Right cardiac atrium (tissue), 5 donors: ENCODE measurements around the gene OPN4. TPM values are rescaled to one million over a fixed set of nuclear protein-coding genes. Genes with fewer than 3 reads are reported as not detected.

Experiments used
- ATAC-seq, 2 donors: fragments of 200-7000 bp; cut with Tn5 transposase; one replicate each; pipeline versions ENCODE4 v1.8.0 to v1.9.1; 2020; ENCODE audit warnings: moderate library complexity in 2 of 2, mild to moderate bottlenecking in 1 of 2
- DNase-seq, 3 donors: peaks; one replicate each; pipeline ENCODE4 v3.0.0-alpha.2; 2020
- H3K27ac ChIP-seq: one replicate; pipeline ENCODE4 v1.5.1; 2013; ENCODE audit warnings: mild to moderate bottlenecking, low read length, control low read depth, moderate library complexity
- H3K27me3 ChIP-seq: one replicate; pipeline ENCODE4 v1.6.1; 2013; ENCODE audit not compliant: control insufficient read depth, insufficient read depth
- H3K4me1 ChIP-seq: one replicate; pipeline ENCODE4 v1.6.1; 2013; ENCODE audit warnings: low read length; ENCODE audit not compliant: control insufficient read depth, insufficient read depth
- H3K4me3 ChIP-seq: one replicate; pipeline ENCODE4 v1.5.1; 2013; ENCODE audit warnings: low read length, control low read depth
- H3K9me3 ChIP-seq: one replicate; pipeline ENCODE4 v1.6.1; 2013; ENCODE audit warnings: low read length; ENCODE audit not compliant: control insufficient read depth
- WGBS: extraction: QIAGEN DNeasy Blood & Tissue Kit; methylation state at CpG from one replicate; pipeline ENCODE4 v1.1.7; 2013; 5-methylcytosine and 5-hydroxymethylcytosine counted together
- intact Hi-C, 4 donors: fragments of 100-400 bp; cut with DNase I; formaldehyde crosslinking; loops; one replicate each; pipeline versions ENCODE4 v1.11.0 to v1.14.0; 2022 to 2023
- polyA plus RNA-seq: library from polyadenylated mRNA; stranded (reverse); fragments of 200-250 nt; gene quantifications from one replicate; pipeline ENCODE4 v1.2.3, GENCODE V29; 2013
- total RNA-seq, 4 donors: library from RNA; stranded (reverse); fragmentation: NEBNext Ultra II Directional; extraction: Animal tissue kit (Norgen Biotek cat#: 25700); gene quantifications; one replicate each; pipeline ENCODE4 v1.2.1, GENCODE V29; 2021
- donor health status: healthy with polysubstance abuse.
- donor health status: DM: no; HTN: yes; CAD: no.
- donor health status: DM: no; HTN: no; CAD: no.
- donor health status: DM: no; HTN: yes; CAD: no; lungs with severe emphysema.
- donor health status: DM: yes; HTN: yes; CAD: no.

The OPN4 gene
- total and polyA plus RNA-seq, 5 donors = 0.32 to 1.2 (median 0.93) TPM

DNA sequence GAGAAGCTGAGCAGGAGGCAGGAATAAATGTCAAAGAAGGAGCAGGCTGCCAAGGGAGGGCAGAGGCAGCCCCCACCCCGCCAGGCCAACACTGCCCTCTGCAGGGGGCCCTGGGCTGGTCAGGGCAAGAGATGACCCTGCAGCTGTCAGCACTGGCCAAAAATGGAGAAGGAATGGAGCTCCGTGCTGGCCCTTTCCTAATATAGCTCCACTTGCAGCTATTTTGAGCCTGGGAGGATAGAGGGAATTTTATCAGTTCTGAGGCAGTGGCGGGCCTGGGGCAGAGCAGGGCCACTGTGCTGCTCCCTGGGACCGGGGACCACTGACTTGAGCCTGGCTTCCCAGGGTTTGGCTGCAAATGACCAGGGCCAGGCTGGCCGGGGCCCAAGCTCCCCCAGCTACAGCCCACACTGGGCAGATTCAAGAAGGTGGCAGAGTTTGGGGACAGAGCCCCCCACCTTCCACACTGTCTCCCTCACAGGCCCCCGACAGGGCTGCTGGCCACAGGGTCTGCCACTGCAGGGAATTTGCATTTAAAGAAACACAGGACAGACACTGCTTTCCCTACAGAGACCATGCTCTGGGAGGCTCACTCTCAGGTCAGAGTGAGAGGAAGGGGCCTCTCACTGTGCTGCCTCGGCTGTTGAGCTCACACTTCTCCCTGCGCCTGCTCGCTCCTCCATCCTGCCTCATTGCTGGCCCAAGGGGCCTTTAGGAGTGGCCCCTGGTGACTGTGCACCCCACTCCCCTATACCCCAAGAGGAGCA lies 30.2 kb downstream of the OPN4 start:
- Histone ChIP-seq H3K4me3 (no peak overlapping the region), H3K27me3 (no peaks in the 10 kb centered on the region), H3K27ac (peak overlapping the region; percentile 77), H3K9me3 (no peaks in the 10 kb centered on the region), H3K4me1 (no peaks in the 10 kb centered on the region)
- peak; percentile 69 to 91 (median 82) for DNase-seq
- WGBS = 26% methylated on average over 9 of the region's 9 CpGs
- intact Hi-C loops = no loop called here
- peak; percentile 43 to 44 for ATAC-seq

DNA sequence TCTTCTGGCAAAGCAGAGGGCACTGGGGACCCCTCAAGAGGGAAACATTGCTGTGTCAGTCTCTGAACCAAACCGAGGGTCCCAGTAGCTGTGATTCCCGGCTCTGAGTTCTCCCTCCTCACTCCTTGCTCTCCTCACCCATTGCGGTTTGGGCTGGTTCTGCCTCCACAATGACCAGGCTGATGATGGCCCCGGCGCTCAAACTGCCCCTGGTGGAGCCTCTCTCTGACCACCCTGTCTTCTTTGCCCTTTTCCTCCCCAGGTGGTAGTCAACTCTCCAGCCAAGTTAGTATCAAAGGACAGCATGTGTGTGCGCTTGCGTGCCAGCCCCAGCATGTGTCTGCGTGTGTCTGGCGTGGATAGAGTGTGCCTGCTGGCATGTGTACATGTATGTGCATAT lies 31.1 kb downstream of the OPN4 start:
- intact Hi-C loops = no loop called here
- Histone ChIP-seq H3K27me3 (no peaks in the 10 kb centered on the region), H3K9me3 (no peaks in the 10 kb centered on the region), H3K4me1 (no peaks in the 10 kb centered on the region), H3K27ac (peak overlapping the region; percentile 77), H3K4me3 (no peak overlapping the region)
- peak in 1 of 3 donors; percentile 44 for DNase-seq
- no peak for ATAC-seq
- WGBS = 71% methylated on average over 9 of the region's 9 CpGs

DNA sequence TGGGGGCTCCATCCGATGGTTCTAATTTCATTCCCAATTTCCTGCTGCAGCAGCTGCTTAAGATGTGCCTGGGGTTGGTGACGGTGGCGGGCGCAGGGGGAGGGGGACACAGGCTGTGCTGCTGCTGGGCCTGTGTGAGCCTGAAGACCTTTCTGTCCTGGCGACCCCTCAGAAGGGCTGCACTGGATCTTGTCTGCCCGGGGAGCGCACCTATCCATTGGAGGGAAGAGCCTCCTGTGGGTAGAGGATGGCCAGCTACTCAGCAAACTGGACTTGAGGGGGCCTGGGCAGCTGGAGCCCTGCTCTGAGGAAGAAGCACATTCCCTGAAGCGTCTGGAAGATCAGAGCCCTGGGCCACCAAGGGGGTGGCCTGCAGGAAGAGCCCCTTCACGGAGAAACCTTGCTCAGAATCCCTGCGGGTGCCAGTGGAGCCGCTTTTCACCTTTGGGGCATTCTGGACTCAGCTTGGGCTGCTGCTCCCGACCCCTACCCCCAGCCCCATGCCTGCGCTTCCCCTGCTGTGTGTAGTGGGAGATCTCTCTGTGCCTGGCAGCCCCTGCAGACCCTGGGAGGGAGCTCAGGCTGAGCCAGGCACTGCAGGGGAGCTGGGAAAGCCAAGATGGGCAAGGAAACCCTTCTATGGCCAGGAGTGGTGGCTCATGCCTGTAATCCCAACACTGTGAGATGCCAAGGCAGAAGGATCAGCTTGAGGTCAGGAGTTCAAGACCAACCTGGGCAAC lies 31.7 kb downstream of the OPN4 start:
- intact Hi-C loops = no loop called here
- no peak overlapping the region for H3K4me3 ChIP-seq
- H3K27me3 ChIP-seq = no peaks in the 10 kb centered on the region
- WGBS = 67% methylated on average over 13 of the region's 13 CpGs
- DNase-seq (peak in 1 of 3 donors; percentile 60), ATAC-seq (no peak)
- H3K27ac ChIP-seq = peak overlapping the region; percentile 77
- no peaks in the 10 kb centered on the region for H3K9me3 ChIP-seq
- H3K4me1 ChIP-seq = no peaks in the 10 kb centered on the region

DNA sequence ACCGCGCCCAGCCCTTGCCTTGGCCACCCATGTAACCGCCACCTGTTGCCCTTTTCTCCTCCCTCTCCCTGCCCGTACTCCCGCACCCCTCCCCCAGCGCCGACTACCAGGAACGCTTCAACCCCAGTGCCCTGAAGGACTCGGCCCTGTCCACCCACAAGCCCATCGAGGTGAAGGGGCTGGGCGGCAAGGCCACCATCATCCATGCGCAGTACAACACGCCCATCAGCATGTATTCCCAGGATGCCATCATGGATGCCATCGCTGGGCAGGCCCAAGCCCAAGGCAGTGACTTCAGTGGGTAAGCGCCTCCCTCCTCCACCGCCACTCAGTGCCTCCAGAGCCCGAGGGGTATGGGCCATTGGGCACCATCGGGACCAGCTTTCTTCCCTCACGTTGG lies 32.6 kb downstream of the OPN4 start:
- no peaks in the 10 kb centered on the region for H3K4me1 ChIP-seq
- WGBS = 79% methylated on average over 19 of the region's 19 CpGs
- intact Hi-C loops = no loop called here
- H3K27ac ChIP-seq = peak overlapping the region; percentile 16
- ATAC-seq (no peak), DNase-seq (peak in 2 of 3 donors; percentile 71 to 76)
- no peaks in the 10 kb centered on the region for H3K27me3 ChIP-seq
- no peak overlapping the region for H3K4me3 ChIP-seq
- H3K9me3 ChIP-seq = no peaks in the 10 kb centered on the region

DNA sequence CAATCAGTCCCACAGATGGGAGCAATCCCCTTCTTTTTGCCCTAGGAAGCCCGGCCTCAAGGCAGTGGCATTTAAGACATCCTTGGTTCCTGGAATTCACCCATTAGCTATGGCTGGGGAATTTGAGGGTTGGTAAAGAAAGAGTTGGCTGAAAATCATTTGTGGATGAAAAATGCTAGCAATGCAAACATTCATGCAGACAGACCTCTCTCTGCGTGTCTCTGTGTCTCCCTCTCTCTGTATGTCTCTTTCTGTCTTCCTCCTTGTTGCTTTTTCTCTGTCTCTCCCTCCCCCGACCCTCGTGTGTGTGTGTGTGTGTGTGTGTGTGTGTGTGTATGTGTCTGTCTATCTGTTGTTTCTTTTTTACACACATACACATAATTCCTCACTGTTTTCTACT lies 33.4 kb downstream of the OPN4 start:
- no peak for DNase-seq
- no peaks in the 10 kb centered on the region for H3K4me1 ChIP-seq

GRCh38 chr10:86688398-86688921 lies 34.1 kb downstream of the OPN4 start:
- Histone ChIP-seq H3K27ac (no peak overlapping the region), H3K27me3 (no peaks in the 10 kb centered on the region), H3K4me3 (no peak overlapping the region), H3K4me1 (no peaks in the 10 kb centered on the region), H3K9me3 (no peaks in the 10 kb centered on the region)
- intact Hi-C loops = no loop called here
- 20% methylated on average over 8 of the region's 8 CpGs for WGBS
- ATAC-seq (peak in 1 of 2 donors; percentile 9), DNase-seq (peak; percentile 54 to 74 (median 70))

More for the DNA sequence above, 33.4 kb downstream of the OPN4 start:
- H3K4me3 ChIP-seq = no peak overlapping the region
- no peaks in the 10 kb centered on the region for H3K27me3 ChIP-seq
- 39% methylated on average over 4 of the region's 4 CpGs for WGBS
- no peak for ATAC-seq
- no peaks in the 10 kb centered on the region for H3K9me3 ChIP-seq
- intact Hi-C loops = no loop called here
- peak overlapping the region; percentile 13 for H3K27ac ChIP-seq

- Histone ChIP-seq H3K9me3 (no peaks in the 10 kb centered on the region), H3K27ac (peak overlapping the region; percentile 7), H3K4me3 (no peak overlapping the region), H3K27me3 (no peaks in the 10 kb centered on the region), H3K4me1 (no peaks in the 10 kb centered on the region)
- 78% methylated on average over 13 of the region's 13 CpGs for WGBS
- no peak for ATAC-seq
- intact Hi-C loops = no loop called here
- DNase-seq = peak in 1 of 3 donors; percentile 65
Observed at GRCh38 chr10:86689146-86689545, 34.8 kb downstream of the OPN4 start.

DNA sequence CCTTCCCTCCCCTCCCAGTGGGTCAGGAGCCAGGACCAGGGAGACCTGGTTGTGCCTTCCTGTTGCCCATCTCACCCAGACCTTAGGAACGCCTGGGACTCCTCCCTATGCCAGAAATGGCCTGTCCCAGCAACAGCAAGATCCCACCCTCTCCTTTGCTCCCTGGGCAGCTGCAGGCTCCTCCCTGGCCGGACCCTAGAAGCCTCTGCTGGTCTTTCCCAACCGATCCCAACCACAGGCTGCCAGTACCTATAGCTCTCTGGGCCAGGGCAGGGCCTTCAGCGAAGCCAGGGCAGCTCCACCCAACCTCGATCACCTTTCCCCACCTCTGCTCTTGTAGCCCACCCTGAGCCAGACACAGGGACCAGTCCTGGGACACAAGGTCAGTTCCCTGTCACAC lies 35.9 kb downstream of the OPN4 start:
- peak; percentile 5 to 13 for ATAC-seq

GRCh38 chr10:86690657-86691084 lies 36.3 kb downstream of the OPN4 start:
- intact Hi-C loops = loop anchor here in 3 of 4 donors (5.0 to 10.0 kb wide), 2 partner anchors 204 to 207 kb away; no protein-coding TSS in a partner anchor
- Histone ChIP-seq H3K27me3 (no peaks in the 10 kb centered on the region), H3K4me1 (no peaks in the 10 kb centered on the region), H3K27ac (peak overlapping the region; percentile 71), H3K4me3 (no peak overlapping the region), H3K9me3 (no peaks in the 10 kb centered on the region)
- ATAC-seq = peak; percentile 19 to 20
- peak in 1 of 3 donors; percentile 75 for DNase-seq
- 67% methylated on average over 3 of the region's 3 CpGs for WGBS

More for the DNA sequence above, 35.9 kb downstream of the OPN4 start:
- peak overlapping the region; percentile 19 for H3K27ac ChIP-seq
- peak in 2 of 3 donors; percentile 57 to 74 for DNase-seq
- H3K4me3 ChIP-seq = no peak overlapping the region
- no peaks in the 10 kb centered on the region for H3K27me3 ChIP-seq
- intact Hi-C loops = loop anchor here in 3 of 4 donors (5.0 to 10.0 kb wide), 2 partner anchors 205 to 207 kb away; no protein-coding TSS in a partner anchor
- H3K4me1 ChIP-seq = no peaks in the 10 kb centered on the region
- H3K9me3 ChIP-seq = no peaks in the 10 kb centered on the region
- 73% methylated on average over 5 of the region's 5 CpGs for WGBS

GRCh38 chr10:86691333-86692022 lies 37.1 kb downstream of the OPN4 start:
- peak overlapping the region; percentile 71 for H3K27ac ChIP-seq
- H3K27me3 ChIP-seq = no peaks in the 10 kb centered on the region
- intact Hi-C loops = loop anchor here in 3 of 4 donors (5.0 to 10.0 kb wide), 2 partner anchors 203 to 206 kb away; no protein-coding TSS in a partner anchor
- ATAC-seq (peak; percentile 7 to 9), DNase-seq (peak in 1 of 3 donors; percentile 70)
- whole genome bisulfite sequencing = 77% methylated on average over 14 of the region's 14 CpGs
- H3K9me3 ChIP-seq = no peaks in the 10 kb centered on the region
- no peaks in the 10 kb centered on the region for H3K4me1 ChIP-seq
- no peak overlapping the region for H3K4me3 ChIP-seq
